HUES6 (cell line): Measurements from ENCODE around the gene ZNF764.
"Not testable (repeated sequence)": the region's sequence is repeated elsewhere in the genome, so short reads cannot be mapped to it uniquely, and the experiment has no call there.

Experiments
- H3K27ac ChIP-seq: 2 replicates; pipeline ENCODE4 v1.7.0; 2013; ENCODE audit warnings: low read depth, mild to moderate bottlenecking, low read length, inconsistent platforms
- H3K27me3 ChIP-seq: 2 replicates; pipeline ENCODE4 v1.6.1; 2013; ENCODE audit warnings: low read length; ENCODE audit not compliant: control insufficient read depth, insufficient read depth
- H3K36me3 ChIP-seq: 2 replicates; pipeline ENCODE4 v1.6.1; 2013; ENCODE audit warnings: low read length; ENCODE audit not compliant: control insufficient read depth, insufficient read depth
- H3K4me1 ChIP-seq: 2 replicates; pipeline ENCODE4 v1.6.1; 2013; ENCODE audit warnings: low read length; ENCODE audit not compliant: control insufficient read depth, insufficient read depth
- H3K4me3 ChIP-seq: 2 replicates; pipeline ENCODE4 v1.5.1; 2013; ENCODE audit warnings: low read depth, low read length
- H3K9ac ChIP-seq: one replicate; pipeline ENCODE4 v1.6.1; 2013; ENCODE audit warnings: mild to moderate bottlenecking, low read length
- H3K9me3 ChIP-seq: 2 replicates; pipeline ENCODE4 v1.6.1; 2013; ENCODE audit warnings: low read depth, low read length; ENCODE audit not compliant: control insufficient read depth, insufficient read depth

The ZNF764 gene

GRCh38 chr16:30524575-30525568, 33.3 kb downstream of the ZNF764 start:
- Histone ChIP-seq H3K4me3 (no peak overlapping the region), H3K9ac (no peak overlapping the region), H3K27me3 (no peaks in the 10 kb centered on the region), H3K4me1 (peaks cover 7% of the 10 kb centered on the region), H3K9me3 (no peaks in the 10 kb centered on the region), H3K36me3 (peaks cover 11% of the 10 kb centered on the region), H3K27ac (no peak overlapping the region)

- Histone ChIP-seq H3K27ac (no peak overlapping the region), H3K4me1 (peaks cover 7% of the 10 kb centered on the region), H3K9me3 (no peaks in the 10 kb centered on the region), H3K36me3 (peaks cover 11% of the 10 kb centered on the region), H3K4me3 (no peak overlapping the region), H3K9ac (no peak overlapping the region), H3K27me3 (no peaks in the 10 kb centered on the region)
Measured at GRCh38 chr16:30523768-30524574, 34.2 kb downstream of the ZNF764 start.

- H3K4me3 ChIP-seq, H3K27ac ChIP-seq, H3K9me3 ChIP-seq, H3K9ac ChIP-seq, H3K27me3 ChIP-seq, H3K4me1 ChIP-seq: not testable (repeated sequence)
- H3K36me3 ChIP-seq = peaks cover 11% of the 10 kb centered on the region
Measured at GRCh38 chr16:30522702-30523463, 35.3 kb downstream of the ZNF764 start.

GRCh38 chr16:30521873-30522641, 36.1 kb downstream of the ZNF764 start:
- Histone ChIP-seq H3K36me3 (peaks cover 11% of the 10 kb centered on the region), H3K9ac (no peak overlapping the region), H3K27me3 (no peaks in the 10 kb centered on the region), H3K9me3 (no peaks in the 10 kb centered on the region), H3K27ac (no peak overlapping the region), H3K4me1 (no peaks in the 10 kb centered on the region), H3K4me3 (no peak overlapping the region)

GRCh38 chr16:30521476-30521872, 36.7 kb downstream of the ZNF764 start:
- Histone ChIP-seq H3K4me3 (no peak overlapping the region), H3K27me3 (no peaks in the 10 kb centered on the region), H3K36me3 (peaks cover 11% of the 10 kb centered on the region), H3K9ac (no peak overlapping the region), H3K27ac (no peak overlapping the region), H3K4me1 (no peaks in the 10 kb centered on the region), H3K9me3 (no peaks in the 10 kb centered on the region)

- Histone ChIP-seq H3K27ac (no peak overlapping the region), H3K36me3 (peaks cover 2% of the 10 kb centered on the region), H3K27me3 (no peaks in the 10 kb centered on the region), H3K4me1 (no peaks in the 10 kb centered on the region), H3K9me3 (no peaks in the 10 kb centered on the region), H3K4me3 (no peak overlapping the region), H3K9ac (no peak overlapping the region)
Measured at GRCh38 chr16:30519120-30520049, 38.8 kb downstream of the ZNF764 start.

- Histone ChIP-seq H3K9ac (no peak overlapping the region), H3K27ac (no peak overlapping the region), H3K4me1 (no peaks in the 10 kb centered on the region), H3K4me3 (no peak overlapping the region), H3K27me3 (no peaks in the 10 kb centered on the region), H3K9me3 (no peaks in the 10 kb centered on the region), H3K36me3 (no peaks in the 10 kb centered on the region)
Measured at GRCh38 chr16:30518552-30518951, 39.6 kb downstream of the ZNF764 start.

- no peak overlapping the region for H3K4me3 ChIP-seq
- no peaks in the 10 kb centered on the region for H3K36me3 ChIP-seq
- no peak overlapping the region for H3K27ac ChIP-seq
- H3K4me1 ChIP-seq = no peaks in the 10 kb centered on the region
- no peaks in the 10 kb centered on the region for H3K9me3 ChIP-seq
- H3K9ac ChIP-seq = no peak overlapping the region
- peaks cover 2% of the 10 kb centered on the region; the same call in 1 of the 2 replicates for H3K27me3 ChIP-seq
Measured at GRCh38 chr16:30515275-30515674, 42.9 kb downstream of the ZNF764 start.

GRCh38 chr16:30511509-30511908, 46.7 kb downstream of the ZNF764 start:
- H3K4me1 ChIP-seq = no peaks in the 10 kb centered on the region
- no peaks in the 10 kb centered on the region for H3K36me3 ChIP-seq

More at GRCh38 chr16:30511509-30511908, 46.7 kb downstream of the ZNF764 start:
- Histone ChIP-seq H3K9ac (no peak overlapping the region), H3K27ac (no peak overlapping the region), H3K4me3 (no peak overlapping the region), H3K9me3 (no peaks in the 10 kb centered on the region), H3K27me3 (peaks cover 2% of the 10 kb centered on the region; the same call in 1 of the 2 replicates)
